GM21825 (cell line): ENCODE results near the gene AGPAT1.
A peak's percentile ranks its signal among the peaks of the same experiment; 100 is the strongest.
"Not testable (repeated sequence)": the region's sequence is repeated elsewhere in the genome, so short reads cannot be mapped to it uniquely, and the experiment has no call there.

Experiments used
- ATAC-seq: cut with Tn5 transposase; IDR thresholded peaks from one replicate; pipeline ENCODE4 v1.9.1; 2021; ENCODE audit warnings: mild to moderate bottlenecking, moderate library complexity; ENCODE audit not compliant: unreplicated experiment

AGPAT1 gene

GRCh38 chr6:32187725-32188380 is 12.0 kb upstream of the AGPAT1 start:
- ATAC-seq = not testable (repeated sequence)

- ATAC-seq = no peak
These were observed 11.3 kb upstream of the AGPAT1 start for GRCh38 chr6:32187009-32187709.

GRCh38 chr6:32186151-32186840 is 10.4 kb upstream of the AGPAT1 start:
- not testable (repeated sequence) for ATAC-seq

GRCh38 chr6:32185681-32186131 is 9.8 kb upstream of the AGPAT1 start:
- ATAC-seq = not testable (repeated sequence)

GRCh38 chr6:32184084-32184640 is 8.3 kb upstream of the AGPAT1 start, which contains the start of gene AGER:
TSS of gene AGER (minus strand) at chr6:32184253. CDS start at chr6:32184222, 31 bp downstream.
- ATAC-seq = no peak

GRCh38 chr6:32183483-32184083 is 7.7 kb upstream of the AGPAT1 start:
- no peak for ATAC-seq

- no peak for ATAC-seq
These were observed 7.1 kb upstream of the AGPAT1 start for GRCh38 chr6:32183030-32183429.

- no peak for ATAC-seq
These were observed 6.7 kb upstream of the AGPAT1 start for GRCh38 chr6:32182555-32182981.

- no peak for ATAC-seq
These were observed 6.1 kb upstream of the AGPAT1 start for GRCh38 chr6:32181915-32182529.

- ATAC-seq = no peak
These were observed 5.3 kb upstream of the AGPAT1 start for GRCh38 chr6:32181148-32181702.

GRCh38 chr6:32179766-32180405 is 4.0 kb upstream of the AGPAT1 start:
- no peak for ATAC-seq

- no peak for ATAC-seq
These were observed 2.9 kb upstream of the AGPAT1 start for GRCh38 chr6:32178547-32179440.

GRCh38 chr6:32177788-32178546 is 2.1 kb upstream of the AGPAT1 start, which contains the start of gene RNF5:
TSS of gene RNF5 (plus strand) at chr6:32178405. CDS start at chr6:32178512, 107 bp downstream.
- ATAC-seq = peak; percentile 80

- ATAC-seq = peak; percentile 0
These were observed 1.4 kb upstream of the AGPAT1 start for GRCh38 chr6:32177183-32177787.

- no peak for ATAC-seq
These were observed 745 bp upstream of the AGPAT1 start for GRCh38 chr6:32176476-32177182.

GRCh38 chr6:32175322-32175710 is 568 bp downstream of the AGPAT1 start:
- no peak for ATAC-seq

- ATAC-seq = no peak
These were observed 1.5 kb downstream of the AGPAT1 start for GRCh38 chr6:32174416-32174815.
